ENCODE data around the gene MAPRE3. TPM values are rescaled to one million over a fixed set of nuclear protein-coding genes. Genes with fewer than 3 reads are reported as not detected.

Gene MAPRE3
- total RNA-seq, 1 donor from 2014 or later, result 27.1 TPM

DNA sequence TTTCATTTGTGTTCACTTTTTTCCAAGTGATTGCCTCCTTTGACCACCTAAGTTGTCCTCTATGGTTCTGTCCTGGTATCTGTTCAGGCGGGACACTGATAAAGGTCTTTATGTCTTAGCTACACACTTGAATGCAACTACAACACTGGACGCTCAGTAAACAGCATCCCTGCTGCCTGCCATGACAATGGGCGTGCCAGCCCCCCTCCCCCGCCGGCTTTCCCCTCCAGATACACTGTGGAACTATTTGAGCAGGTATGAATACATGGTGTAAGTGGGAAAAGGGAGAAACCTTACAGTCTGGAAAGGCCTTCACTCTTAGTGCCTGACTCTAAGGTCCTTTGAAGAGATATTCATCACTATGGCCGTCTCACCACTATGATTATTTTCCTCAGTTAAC, 86.7 kb downstream of the MAPRE3 start:
- peaks cover 2% of the 10 kb centered on the region for H3K4me1 ChIP-seq
- H3K27ac ChIP-seq, result no peak overlapping the region
- H3K9me3 ChIP-seq, result no peaks in the 10 kb centered on the region
- TF ChIP-seq, protein P1, sequence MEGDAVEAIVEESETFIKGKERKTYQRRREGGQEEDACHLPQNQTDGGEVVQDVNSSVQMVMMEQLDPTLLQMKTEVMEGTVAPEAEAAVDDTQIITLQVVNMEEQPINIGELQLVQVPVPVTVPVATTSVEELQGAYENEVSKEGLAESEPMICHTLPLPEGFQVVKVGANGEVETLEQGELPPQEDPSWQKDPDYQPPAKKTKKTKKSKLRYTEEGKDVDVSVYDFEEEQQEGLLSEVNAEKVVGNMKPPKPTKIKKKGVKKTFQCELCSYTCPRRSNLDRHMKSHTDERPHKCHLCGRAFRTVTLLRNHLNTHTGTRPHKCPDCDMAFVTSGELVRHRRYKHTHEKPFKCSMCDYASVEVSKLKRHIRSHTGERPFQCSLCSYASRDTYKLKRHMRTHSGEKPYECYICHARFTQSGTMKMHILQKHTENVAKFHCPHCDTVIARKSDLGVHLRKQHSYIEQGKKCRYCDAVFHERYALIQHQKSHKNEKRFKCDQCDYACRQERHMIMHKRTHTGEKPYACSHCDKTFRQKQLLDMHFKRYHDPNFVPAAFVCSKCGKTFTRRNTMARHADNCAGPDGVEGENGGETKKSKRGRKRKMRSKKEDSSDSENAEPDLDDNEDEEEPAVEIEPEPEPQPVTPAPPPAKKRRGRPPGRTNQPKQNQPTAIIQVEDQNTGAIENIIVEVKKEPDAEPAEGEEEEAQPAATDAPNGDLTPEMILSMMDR (IDR thresholded peaks at IDR 0.05), result no peak
- no peaks in the 10 kb centered on the region for H3K27me3 ChIP-seq (ENCODE audit: low read depth)
- peaks cover 66% of the 10 kb centered on the region for H3K36me3 ChIP-seq
- DNase-seq (no peak), ATAC-seq (no peak)
- intact Hi-C loops (cut with DNase I), result no loop called here
- H3K4me3 ChIP-seq, result no peak overlapping the region

DNA sequence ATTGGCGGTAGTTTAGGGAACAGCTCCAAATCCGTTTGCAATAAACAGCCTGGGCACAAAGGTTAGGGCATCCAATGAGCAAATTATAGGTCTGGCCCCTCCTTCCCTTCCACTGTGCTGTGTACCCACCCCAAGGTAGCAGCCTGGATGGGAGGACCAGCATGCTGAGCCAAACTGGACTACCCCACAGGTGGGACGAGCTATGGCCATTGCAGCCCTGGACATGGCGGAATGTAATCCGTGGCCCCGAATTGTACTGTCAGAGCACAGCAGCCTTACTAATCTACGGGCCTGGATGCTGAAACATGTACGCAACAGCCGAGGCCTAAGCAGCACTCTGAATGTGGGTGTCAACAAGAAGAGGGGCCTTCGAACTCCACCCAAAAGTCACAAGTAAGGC, 87.8 kb downstream of the MAPRE3 start:
- Histone ChIP-seq H3K36me3 (peaks cover 66% of the 10 kb centered on the region), H3K27me3 (ENCODE audit: low read depth) (no peaks in the 10 kb centered on the region), H3K27ac (no peak overlapping the region), H3K9me3 (no peaks in the 10 kb centered on the region), H3K4me1 (no peaks in the 10 kb centered on the region), H3K4me3 (no peak overlapping the region)
- TF ChIP-seq, protein P1 (IDR thresholded peaks at IDR 0.05), result no peak
- ATAC-seq (peak in 1 of 2 donors; percentile 19), DNase-seq (no peak)
- intact Hi-C loops (cut with DNase I), result no loop called here

DNA sequence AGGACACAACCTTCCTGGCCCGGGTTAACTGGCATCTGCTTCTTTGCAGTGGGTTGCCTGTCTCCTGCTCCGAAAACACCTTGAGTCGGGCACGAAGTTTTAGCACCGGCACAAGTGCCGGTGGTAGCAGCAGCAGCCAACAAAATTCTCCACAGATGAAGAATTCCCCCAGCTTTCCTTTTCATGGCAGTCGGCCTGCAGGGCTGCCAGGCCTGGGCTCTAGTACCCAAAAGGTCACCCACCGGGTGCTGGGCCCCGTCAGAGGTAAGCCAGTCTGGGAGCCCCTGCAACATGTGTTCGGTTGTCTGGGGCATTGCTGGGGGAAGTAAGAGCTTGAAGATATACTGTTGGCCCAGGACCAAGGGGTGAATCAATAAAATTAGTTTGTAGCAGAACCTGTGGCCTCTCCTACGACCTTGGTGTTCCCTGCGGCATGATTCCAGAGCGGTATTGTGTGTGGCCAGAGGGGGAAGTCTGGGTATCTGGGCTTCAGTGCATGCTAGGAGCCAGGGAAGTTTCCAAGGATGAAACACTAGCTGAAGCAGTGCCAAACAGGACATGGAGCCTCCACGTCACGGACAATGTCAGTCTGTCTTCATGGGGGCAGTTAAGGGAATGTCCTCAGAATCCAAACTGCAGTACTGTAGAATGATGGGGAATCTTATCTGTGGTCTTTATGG, 88.8 kb downstream of the MAPRE3 start:
- no peaks in the 10 kb centered on the region for H3K9me3 ChIP-seq
- ATAC-seq, result no peak
- H3K27ac ChIP-seq, result no peak overlapping the region
- intact Hi-C loops (cut with DNase I), result no loop called here
- peaks cover 7% of the 10 kb centered on the region for H3K4me1 ChIP-seq
- no peak overlapping the region for H3K4me3 ChIP-seq
- peaks cover 58% of the 10 kb centered on the region for H3K36me3 ChIP-seq
- no peak for DNase-seq
- H3K27me3 ChIP-seq (ENCODE audit: low read depth), result no peaks in the 10 kb centered on the region
- TF ChIP-seq, protein P1 (IDR thresholded peaks at IDR 0.05), result no peak

DNA sequence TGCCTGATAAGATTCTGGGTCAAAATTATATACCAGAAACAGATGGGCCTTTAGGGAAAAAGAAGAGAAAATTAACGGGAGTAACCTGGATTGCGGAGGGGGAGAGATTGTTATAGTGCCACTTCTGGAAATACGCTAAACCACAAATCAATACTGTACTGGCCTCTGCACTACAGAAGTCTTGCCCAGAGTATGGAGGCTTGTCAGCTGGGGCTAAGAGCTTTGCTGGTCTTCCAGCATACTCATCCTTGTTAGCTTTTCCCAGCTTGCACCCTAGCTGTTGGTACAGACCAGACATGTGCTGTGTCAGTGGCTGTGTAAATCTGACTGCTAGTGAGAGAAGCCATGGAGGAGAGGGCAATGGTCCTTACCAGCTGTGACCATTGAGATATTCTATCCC, 89.9 kb downstream of the MAPRE3 start:
- no peak overlapping the region for H3K4me3 ChIP-seq

DNA sequence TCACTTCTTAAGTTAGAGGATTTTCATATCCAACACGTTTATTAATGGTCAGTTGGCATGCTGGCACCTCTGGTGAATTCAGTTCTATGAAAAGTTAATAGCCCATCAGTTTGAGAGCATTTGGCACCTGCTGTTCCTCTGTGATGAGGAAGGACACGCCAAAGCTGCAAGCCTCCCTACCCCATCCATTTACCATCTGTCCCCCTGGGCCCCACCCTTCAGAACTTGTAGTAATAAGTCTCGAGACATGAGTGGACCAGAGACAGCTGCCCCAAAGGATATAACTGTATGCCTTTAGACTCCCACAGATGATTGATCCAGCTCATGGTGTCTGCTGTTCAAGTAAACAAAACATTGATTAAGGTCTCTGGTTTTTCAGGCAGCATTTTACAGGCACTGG, 94.7 kb downstream of the MAPRE3 start:
- Histone ChIP-seq H3K36me3 (peaks cover 46% of the 10 kb centered on the region), H3K4me1 (peaks cover 24% of the 10 kb centered on the region), H3K4me3 (no peak overlapping the region), H3K27ac (no peak overlapping the region), H3K9me3 (no peaks in the 10 kb centered on the region), H3K27me3 (ENCODE audit: low read depth) (no peaks in the 10 kb centered on the region)
- intact Hi-C loops (cut with DNase I), result no loop called here
- no peak for ATAC-seq
- no peak for DNase-seq
- TF ChIP-seq, protein P1 (IDR thresholded peaks at IDR 0.05), result no peak

More for the DNA sequence above, 89.9 kb downstream of the MAPRE3 start:
- Histone ChIP-seq H3K9me3 (no peaks in the 10 kb centered on the region), H3K4me1 (peaks cover 7% of the 10 kb centered on the region), H3K27ac (no peak overlapping the region), H3K36me3 (peaks cover 55% of the 10 kb centered on the region), H3K27me3 (ENCODE audit: low read depth) (no peaks in the 10 kb centered on the region)
- intact Hi-C loops (cut with DNase I), result no loop called here
- TF ChIP-seq, protein P1 (IDR thresholded peaks at IDR 0.05), result no peak
- ATAC-seq (no peak), DNase-seq (no peak)

Measured in lower lobe of right lung (tissue), 2 donors.